GM11168 (cell line): ENCODE data around the gene RPTOR.

Source experiments
- in situ Hi-C: fragments of 300-500 bp; cut with MboI; formaldehyde crosslinking; loops from one replicate; pipeline ENCODE4 v1.12.0; 2022; ENCODE audit warnings: low sequenced_read_pairs; ENCODE audit not compliant: unreplicated experiment

The RPTOR gene

GRCh38 chr17:80768936-80769335 is 224.3 kb downstream of the RPTOR start:
- in situ Hi-C loops: no loop called here

GRCh38 chr17:80769516-80769915 is 224.9 kb downstream of the RPTOR start:
- in situ Hi-C loops: no loop called here

DNA sequence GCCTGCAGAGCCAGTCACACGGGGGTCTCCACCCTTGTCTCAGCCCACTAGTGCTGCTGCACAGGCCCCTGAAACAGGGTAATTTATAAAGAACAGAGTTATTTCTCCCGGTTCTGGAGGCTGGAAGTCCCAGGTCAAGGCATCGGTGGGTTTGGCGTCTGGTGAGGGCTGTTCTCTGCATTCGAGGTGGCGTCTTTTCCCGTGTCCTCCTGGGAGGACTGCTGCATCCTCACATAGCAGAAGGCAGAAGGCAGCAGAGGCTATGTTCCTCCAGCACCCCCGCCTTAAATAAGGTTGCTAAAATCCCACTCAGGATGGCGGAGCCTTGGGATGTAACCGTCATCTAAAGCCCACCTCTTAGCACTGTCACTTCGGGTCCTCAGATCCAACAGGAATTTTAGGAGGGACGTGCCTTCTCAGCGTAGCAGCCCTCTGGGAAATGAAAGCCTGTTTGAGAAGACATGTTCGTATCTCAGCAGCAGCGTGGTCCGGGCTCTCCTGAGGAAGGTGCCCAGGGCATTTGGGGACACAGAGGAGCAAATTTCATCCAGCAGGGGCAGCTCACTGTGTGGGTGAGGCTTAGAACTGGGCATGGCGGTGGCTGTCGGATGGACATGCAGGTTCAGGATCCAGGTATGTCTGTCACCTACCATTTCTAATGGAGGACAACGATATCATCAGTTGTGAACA is 225.4 kb downstream of the RPTOR start:
- in situ Hi-C loops: no loop called here

- in situ Hi-C loops: no loop called here
Measured at GRCh38 chr17:80770881-80771611, 226.4 kb downstream of the RPTOR start.

DNA sequence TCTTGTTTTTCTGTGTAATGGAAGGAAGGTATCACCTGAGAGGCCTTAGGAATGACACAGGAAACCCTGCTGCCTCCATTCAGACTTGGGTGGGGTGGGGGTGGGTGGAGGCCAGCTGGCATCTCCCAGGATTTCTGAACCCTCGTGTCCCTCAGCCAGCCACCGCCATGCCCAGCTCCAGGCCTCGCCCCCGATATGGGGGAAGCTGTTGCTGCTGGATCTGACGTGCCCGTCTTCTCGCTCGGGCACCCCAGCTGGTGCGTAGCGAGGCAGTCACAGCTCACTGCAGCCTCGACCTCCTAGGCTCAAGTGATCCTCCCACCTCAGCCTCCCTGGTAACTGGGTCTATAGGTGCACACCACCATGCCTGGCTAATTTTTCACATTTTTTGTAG is 227.0 kb downstream of the RPTOR start:
- in situ Hi-C loops: no loop called here

DNA sequence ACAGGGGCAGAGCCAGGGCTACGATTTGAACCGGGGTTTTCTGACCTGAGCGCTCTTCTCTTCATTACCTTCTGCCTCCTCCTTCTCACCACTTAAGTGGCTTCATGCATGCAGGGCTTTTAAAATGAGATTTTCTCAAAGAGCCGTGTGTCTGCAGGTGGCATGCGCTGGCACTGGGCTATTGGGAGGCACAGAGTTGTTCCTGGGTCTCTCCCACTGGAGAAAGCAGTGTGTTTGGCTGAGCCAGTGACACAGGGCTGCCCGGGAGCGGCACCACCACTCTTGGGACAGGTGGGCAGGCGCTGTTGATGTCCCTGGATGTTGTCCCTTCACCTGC is 228.2 kb downstream of the RPTOR start:
- in situ Hi-C loops: no loop called here

- in situ Hi-C loops: no loop called here
Measured at GRCh38 chr17:80773243-80773991, 228.8 kb downstream of the RPTOR start.

GRCh38 chr17:80774146-80774545 is 229.5 kb downstream of the RPTOR start:
- in situ Hi-C loops: no loop called here

DNA sequence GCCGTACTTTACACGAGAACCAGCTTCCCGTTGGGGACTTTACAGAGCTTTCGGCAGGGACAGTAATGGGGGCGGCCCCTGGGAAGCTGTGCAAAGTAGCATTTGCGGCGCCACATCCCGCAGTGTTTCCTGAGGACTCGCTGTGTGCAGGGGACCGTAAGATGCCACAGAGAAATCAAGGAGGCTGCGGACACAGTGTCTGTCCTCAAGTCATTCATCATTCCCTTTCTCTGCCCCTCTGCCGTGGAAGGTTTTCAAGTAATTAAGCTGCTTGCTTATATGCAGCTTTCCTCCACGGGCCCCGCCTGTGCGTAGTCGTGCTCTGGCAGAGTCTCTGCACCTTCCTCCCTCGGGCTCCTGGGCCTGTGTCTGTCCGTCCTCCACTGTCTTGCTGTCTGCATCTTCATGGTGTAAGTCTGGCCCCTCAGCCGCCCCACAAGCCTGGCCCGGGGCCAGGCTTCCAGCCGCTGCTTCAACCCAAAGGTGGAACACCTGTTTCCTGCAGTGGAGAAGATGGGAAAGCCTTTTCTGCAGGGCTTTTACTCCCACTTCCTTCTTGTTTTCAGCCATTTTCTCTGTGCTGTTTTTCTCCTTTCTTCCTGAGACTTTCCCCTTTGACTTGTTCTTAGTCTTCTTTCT is 230.1 kb downstream of the RPTOR start:
- in situ Hi-C loops: no loop called here

GRCh38 chr17:80775863-80776262 is 231.2 kb downstream of the RPTOR start:
- in situ Hi-C loops: no loop called here

GRCh38 chr17:80777274-80777673 is 232.6 kb downstream of the RPTOR start:
- in situ Hi-C loops: no loop called here

- in situ Hi-C loops: no loop called here
Measured at GRCh38 chr17:80778716-80779115, 234.1 kb downstream of the RPTOR start.

- in situ Hi-C loops: no loop called here
Measured at GRCh38 chr17:80779336-80779735, 234.7 kb downstream of the RPTOR start.

DNA sequence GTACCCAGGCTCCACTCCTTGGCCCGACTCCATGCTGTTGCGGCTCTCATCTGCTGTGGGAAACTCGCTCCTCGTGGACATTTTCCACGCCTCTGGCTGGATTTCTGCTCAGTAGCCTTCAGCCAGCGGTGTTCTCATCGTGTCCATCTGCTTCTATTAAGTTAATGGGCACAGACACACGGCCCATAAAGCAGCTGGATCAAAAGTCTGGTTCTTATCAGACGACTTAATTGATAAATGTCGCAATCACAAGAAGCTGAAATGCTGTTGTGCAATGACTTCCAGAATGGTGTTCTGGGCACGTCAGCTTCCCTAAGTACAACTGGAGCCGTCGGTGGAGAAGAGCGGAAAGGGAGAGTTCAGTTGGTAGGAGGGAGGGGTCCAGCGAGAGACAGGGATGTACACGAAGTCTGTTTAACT is 235.3 kb downstream of the RPTOR start:
- in situ Hi-C loops: no loop called here

DNA sequence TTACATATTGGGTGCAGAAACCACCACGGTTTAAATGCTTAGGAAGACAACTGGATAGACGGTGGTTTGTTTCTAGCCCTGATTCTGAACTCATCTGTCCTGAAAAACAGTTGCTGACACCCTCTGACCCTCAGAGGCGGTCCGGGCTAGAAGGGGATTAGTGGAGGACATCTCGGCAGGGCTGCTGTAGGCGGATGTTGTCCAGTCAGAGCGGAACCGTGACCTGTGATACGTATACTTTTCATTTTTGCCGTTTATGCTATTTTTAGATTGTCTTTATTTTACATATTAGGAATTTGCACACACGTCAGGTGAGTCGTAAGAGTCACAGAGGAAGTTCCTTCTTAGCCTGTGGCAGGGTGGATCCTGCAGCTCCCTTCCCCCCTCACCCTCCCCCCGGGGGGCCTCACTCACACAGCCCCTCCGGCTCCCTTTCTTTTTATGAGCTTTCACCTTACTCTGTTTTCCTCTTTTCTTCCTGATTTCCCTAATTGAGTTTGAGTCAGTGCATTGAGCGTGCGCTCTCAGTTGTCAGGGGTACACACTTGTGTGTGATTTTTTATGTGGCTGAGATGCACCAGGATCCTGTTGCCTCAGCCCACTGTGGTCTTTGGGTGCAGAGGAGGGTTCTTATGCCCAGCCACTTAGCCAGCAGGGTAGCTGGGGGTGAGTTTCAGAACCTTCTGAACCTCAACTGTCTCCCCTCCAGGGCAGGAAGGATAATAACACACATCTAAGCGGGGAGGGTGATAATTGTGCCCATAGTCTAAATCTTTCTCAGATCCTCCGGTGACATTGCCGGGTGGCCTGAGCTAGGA is 236.0 kb downstream of the RPTOR start:
- in situ Hi-C loops: no loop called here

- in situ Hi-C loops: no loop called here
Measured at GRCh38 chr17:80781211-80781610, 236.6 kb downstream of the RPTOR start.

DNA sequence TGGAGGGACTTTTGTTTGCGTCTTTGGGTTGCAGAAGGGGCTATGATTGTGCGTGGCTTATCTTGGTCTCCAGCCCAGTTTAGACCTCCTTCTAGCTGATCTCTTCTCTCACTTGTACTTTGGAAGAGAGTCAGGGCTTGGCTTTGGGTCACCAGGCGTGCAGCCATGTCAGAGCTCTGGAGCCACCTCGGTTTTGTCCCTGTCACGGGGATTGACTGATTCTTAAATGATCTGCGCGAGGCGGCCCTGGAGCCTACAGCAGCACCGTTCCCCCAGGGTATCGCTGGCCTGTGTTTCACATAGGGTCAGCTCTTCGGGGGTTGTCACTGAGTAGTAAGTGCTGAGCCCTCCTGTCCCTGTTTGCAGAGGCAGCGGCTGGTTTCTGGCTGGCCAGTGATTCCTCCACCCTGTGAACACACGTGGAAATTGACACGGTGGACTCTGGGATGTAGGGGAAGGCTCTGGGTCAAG is 237.2 kb downstream of the RPTOR start:
- in situ Hi-C loops: no loop called here

GRCh38 chr17:80782536-80783427 is 238.1 kb downstream of the RPTOR start:
- in situ Hi-C loops: no loop called here

DNA sequence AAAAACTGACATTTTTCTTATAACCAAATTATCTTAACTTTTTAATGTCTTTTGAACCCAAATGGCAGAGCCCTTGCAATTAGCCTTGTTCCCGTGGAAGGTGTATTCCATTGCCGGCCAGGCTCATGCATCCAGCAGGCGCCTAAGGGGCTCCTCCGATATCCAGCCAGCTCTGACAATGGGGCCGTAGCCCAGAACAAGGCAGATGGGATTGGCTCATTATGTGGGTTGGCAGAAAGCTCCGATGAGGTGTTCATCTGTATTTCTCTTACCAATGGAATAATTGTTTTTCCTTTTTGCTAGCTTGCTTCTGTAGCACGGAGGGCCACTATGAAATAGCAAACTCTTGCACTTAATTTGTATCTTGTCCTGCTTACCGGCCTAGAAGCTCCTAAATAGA is 238.8 kb downstream of the RPTOR start:
- in situ Hi-C loops: no loop called here
